LNCaP clone FGC (cell line): ENCODE data around the gene RBM7.

Experiments used
- DNase-seq: peaks from one replicate; pipeline ENCODE4 v3.0.0-alpha.2; 2011; ENCODE audit warnings: low read depth
- H3K4me3 ChIP-seq: 2 replicates; pipeline ENCODE4 v1.5.1; 2011; ENCODE audit warnings: mild to moderate bottlenecking, low read depth, low read length, control low read depth
- CTCF ChIP-seq: IDR thresholded peaks from 2 replicates; pipeline ENCODE4 v1.5.1; 2012; ENCODE audit warnings: mild to moderate bottlenecking; ENCODE audit not compliant: control insufficient read depth, insufficient read depth; ENCODE audit errors: extremely low read depth

Gene RBM7

DNA sequence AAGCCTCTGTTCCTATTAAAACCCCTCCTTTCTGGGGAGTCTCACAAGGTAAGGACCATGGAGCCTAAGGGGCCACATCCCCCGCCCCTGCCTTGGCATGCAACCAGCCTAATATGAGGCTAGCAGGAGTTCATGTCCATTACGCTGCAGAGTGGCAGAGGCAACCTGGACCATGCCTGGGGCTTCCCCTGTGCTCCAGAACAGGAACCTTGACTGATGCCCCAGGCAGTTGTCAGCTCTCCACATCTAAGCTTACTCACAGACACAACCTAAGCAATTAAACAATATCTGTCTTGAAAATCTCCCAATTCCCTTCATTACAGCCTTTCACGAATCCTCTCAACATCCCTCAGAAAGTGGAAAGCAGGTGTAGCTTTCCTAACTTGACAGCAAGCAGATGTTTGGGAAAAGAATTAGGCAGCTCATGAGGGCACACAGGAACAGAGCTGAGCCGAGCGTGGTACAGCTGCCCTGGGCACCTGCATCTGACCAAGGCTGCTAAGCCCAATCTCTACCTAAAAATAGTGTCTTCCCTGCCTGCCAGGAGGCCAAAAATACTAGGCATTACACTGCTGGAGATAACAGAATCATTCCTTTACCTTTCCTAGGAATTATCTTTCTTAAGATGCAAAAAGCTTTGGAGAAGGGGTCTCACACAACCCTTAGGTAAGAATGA lies 20.9 kb upstream of the RBM7 start:
- DNase-seq = no peak
- no peak overlapping the region for H3K4me3 ChIP-seq
- no peak for TF ChIP-seq CTCF

DNA sequence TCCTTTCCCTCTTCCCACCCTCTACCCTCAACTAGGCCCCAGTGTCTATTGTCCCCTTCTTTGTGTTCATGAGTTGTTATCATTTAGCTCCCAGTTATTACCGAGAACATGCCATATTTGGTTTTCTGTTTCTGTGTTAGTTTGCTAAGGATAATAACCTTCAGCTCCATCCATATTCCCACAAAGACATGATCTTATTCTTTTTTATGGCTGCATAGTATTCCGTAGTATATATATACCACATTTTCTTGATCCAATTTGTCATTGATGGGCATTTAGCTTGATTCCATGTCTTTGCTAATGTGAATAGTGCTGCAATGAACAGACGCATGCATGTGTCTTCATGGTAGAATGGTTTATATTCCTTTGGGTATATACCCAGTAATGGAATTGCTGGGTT lies 18.0 kb upstream of the RBM7 start:
- H3K4me3 ChIP-seq = no peak overlapping the region
- DNase-seq = no peak
- TF ChIP-seq CTCF = no peak

GRCh38 chr11:114384487-114384886 lies 16.0 kb upstream of the RBM7 start:
- H3K4me3 ChIP-seq = no peak overlapping the region
- TF ChIP-seq CTCF = no peak
- DNase-seq = no peak

DNA sequence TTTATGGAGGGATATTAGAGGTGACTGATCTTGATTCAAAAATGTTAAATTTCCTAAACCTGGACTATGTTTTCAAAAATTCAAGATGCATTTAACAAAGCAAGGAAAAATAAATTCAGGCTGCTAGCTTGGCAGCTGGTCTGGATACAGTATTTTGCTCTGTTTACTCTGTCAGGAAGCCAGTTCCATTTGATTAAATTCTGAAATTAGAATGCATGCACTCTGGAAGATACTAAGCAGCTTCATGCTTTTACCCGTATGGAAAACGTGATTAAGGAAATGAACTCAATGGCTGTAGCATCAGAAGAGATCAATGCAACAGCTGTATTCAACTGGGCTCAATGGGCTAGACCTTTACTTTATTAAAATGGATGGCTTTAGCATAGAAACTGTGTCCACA lies 14.3 kb upstream of the RBM7 start:
- H3K4me3 ChIP-seq = no peak overlapping the region
- no peak for TF ChIP-seq CTCF
- DNase-seq = no peak

- no peak for DNase-seq
- TF ChIP-seq CTCF = no peak
- no peak overlapping the region for H3K4me3 ChIP-seq
Observed at GRCh38 chr11:114386545-114386944, 13.9 kb upstream of the RBM7 start.

DNA sequence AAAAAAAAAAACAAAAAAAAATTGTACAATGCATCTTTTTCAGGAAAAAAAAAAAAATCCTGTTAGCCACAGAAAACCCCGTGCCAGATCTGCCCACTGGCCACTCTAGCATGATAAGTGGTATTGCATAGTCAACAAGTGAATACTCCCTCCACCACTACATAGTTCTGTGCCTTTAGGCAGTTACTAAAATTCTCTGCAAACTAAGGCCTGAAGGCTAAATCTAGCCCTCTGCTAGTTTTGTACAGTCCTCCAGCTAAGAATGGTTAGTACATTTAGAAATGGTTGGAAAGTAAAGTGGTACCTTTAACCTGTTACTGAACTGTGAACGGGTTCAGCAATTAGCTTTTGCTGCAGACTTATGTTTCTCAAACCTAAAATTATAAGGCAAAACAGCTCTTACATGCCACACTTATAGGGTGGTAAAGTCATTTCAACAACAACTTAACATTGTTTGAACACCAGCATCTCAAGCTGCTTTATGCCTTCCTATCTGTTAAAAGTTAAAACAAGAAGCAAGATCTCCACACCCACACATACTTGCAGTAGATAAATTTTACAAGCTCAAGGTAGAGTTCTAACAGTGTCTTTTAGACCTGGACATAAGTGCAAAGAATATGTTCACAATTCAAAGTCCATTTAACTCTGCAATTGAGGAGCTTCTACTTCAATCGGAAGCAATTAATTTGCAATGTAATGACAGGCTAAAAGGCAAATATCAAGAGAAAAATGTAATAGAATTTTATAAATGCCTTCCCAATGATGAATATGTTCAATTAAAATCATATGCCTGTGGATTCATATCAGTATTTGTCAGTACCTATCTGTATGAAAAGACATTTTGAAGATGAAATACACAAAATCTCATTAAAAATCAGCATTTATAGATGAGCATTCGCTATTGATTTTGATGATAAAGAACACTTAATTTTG lies 7.5 kb upstream of the RBM7 start:
- no peak overlapping the region for H3K4me3 ChIP-seq
- DNase-seq = no peak
- no peak for TF ChIP-seq CTCF
